Measurements from ENCODE around the gene CABCOCO1. TPM values are rescaled to one million over a fixed set of nuclear protein-coding genes. Genes with fewer than 3 reads are reported as not detected.

The CABCOCO1 gene
- total RNA-seq, 1 donor from 2014 or later: 0.19 TPM

- Mint-ChIP-seq H3K27ac (ENCODE audit: unreplicated experiment) (no peak overlapping the region), H3K4me3 (ENCODE audit: unreplicated experiment) (no peak overlapping the region), H3K9me3 (ENCODE audit: unreplicated experiment) (no peaks in the 10 kb centered on the region), H3K27me3 (ENCODE audit: unreplicated experiment) (no peaks in the 10 kb centered on the region), H3K36me3 (ENCODE audit: unreplicated experiment) (no peaks in the 10 kb centered on the region), H3K4me1 (ENCODE audit: unreplicated experiment) (peaks cover 18% of the 10 kb centered on the region)
- TF ChIP-seq CTCF (IDR thresholded peaks at IDR 0.05): no peak
- DNase-seq (ENCODE audit: extremely low spot score, unreplicated experiment): no peak
These were observed 21.9 kb upstream of the CABCOCO1 start for GRCh38 chr10:61640856-61641255.

GRCh38 chr10:61642150-61642571 lies 20.6 kb upstream of the CABCOCO1 start:
- H3K27me3 Mint-ChIP-seq (ENCODE audit: unreplicated experiment): no peaks in the 10 kb centered on the region
- no peaks in the 10 kb centered on the region for H3K9me3 Mint-ChIP-seq (ENCODE audit: unreplicated experiment)
- DNase-seq (ENCODE audit: extremely low spot score, unreplicated experiment): no peak
- H3K4me1 Mint-ChIP-seq (ENCODE audit: unreplicated experiment): peaks cover 15% of the 10 kb centered on the region
- H3K4me3 Mint-ChIP-seq (ENCODE audit: unreplicated experiment): no peak overlapping the region
- H3K27ac Mint-ChIP-seq (ENCODE audit: unreplicated experiment): no peak overlapping the region
- TF ChIP-seq CTCF (IDR thresholded peaks at IDR 0.05): no peak
- H3K36me3 Mint-ChIP-seq (ENCODE audit: unreplicated experiment): no peaks in the 10 kb centered on the region

GRCh38 chr10:61642676-61643075 lies 20.1 kb upstream of the CABCOCO1 start:
- no peak for DNase-seq (ENCODE audit: extremely low spot score, unreplicated experiment)
- H3K36me3 Mint-ChIP-seq (ENCODE audit: unreplicated experiment): no peaks in the 10 kb centered on the region
- no peak overlapping the region for H3K4me3 Mint-ChIP-seq (ENCODE audit: unreplicated experiment)
- H3K27ac Mint-ChIP-seq (ENCODE audit: unreplicated experiment): no peak overlapping the region
- TF ChIP-seq CTCF (IDR thresholded peaks at IDR 0.05): no peak
- no peaks in the 10 kb centered on the region for H3K27me3 Mint-ChIP-seq (ENCODE audit: unreplicated experiment)
- H3K4me1 Mint-ChIP-seq (ENCODE audit: unreplicated experiment): peaks cover 15% of the 10 kb centered on the region
- no peaks in the 10 kb centered on the region for H3K9me3 Mint-ChIP-seq (ENCODE audit: unreplicated experiment)

GRCh38 chr10:61643316-61643751 lies 19.4 kb upstream of the CABCOCO1 start:
- no peak for DNase-seq (ENCODE audit: extremely low spot score, unreplicated experiment)
- no peaks in the 10 kb centered on the region for H3K9me3 Mint-ChIP-seq (ENCODE audit: unreplicated experiment)
- no peak for TF ChIP-seq CTCF (IDR thresholded peaks at IDR 0.05)
- no peak overlapping the region for H3K4me3 Mint-ChIP-seq (ENCODE audit: unreplicated experiment)
- H3K27me3 Mint-ChIP-seq (ENCODE audit: unreplicated experiment): no peaks in the 10 kb centered on the region
- H3K27ac Mint-ChIP-seq (ENCODE audit: unreplicated experiment): no peak overlapping the region
- peaks cover 15% of the 10 kb centered on the region for H3K4me1 Mint-ChIP-seq (ENCODE audit: unreplicated experiment)
- H3K36me3 Mint-ChIP-seq (ENCODE audit: unreplicated experiment): no peaks in the 10 kb centered on the region

- Mint-ChIP-seq H3K4me1 (ENCODE audit: unreplicated experiment) (no peaks in the 10 kb centered on the region), H3K9me3 (ENCODE audit: unreplicated experiment) (peaks cover 16% of the 10 kb centered on the region), H3K36me3 (ENCODE audit: unreplicated experiment) (peaks cover 3% of the 10 kb centered on the region), H3K4me3 (ENCODE audit: unreplicated experiment) (no peak overlapping the region), H3K27me3 (ENCODE audit: unreplicated experiment) (no peaks in the 10 kb centered on the region), H3K27ac (ENCODE audit: unreplicated experiment) (no peak overlapping the region)
- no peak for DNase-seq (ENCODE audit: extremely low spot score, unreplicated experiment)
- TF ChIP-seq CTCF (IDR thresholded peaks at IDR 0.05): no peak
These were observed 9.0 kb upstream of the CABCOCO1 start for GRCh38 chr10:61653699-61654098.
